Measurements from ENCODE around the gene RTEL1. TPM values are rescaled to one million over a fixed set of nuclear protein-coding genes. Genes with fewer than 3 reads are reported as not detected.

RTEL1 gene
- polyA plus RNA-seq, 1 donor from 2014 or later = 29.2 TPM

DNA sequence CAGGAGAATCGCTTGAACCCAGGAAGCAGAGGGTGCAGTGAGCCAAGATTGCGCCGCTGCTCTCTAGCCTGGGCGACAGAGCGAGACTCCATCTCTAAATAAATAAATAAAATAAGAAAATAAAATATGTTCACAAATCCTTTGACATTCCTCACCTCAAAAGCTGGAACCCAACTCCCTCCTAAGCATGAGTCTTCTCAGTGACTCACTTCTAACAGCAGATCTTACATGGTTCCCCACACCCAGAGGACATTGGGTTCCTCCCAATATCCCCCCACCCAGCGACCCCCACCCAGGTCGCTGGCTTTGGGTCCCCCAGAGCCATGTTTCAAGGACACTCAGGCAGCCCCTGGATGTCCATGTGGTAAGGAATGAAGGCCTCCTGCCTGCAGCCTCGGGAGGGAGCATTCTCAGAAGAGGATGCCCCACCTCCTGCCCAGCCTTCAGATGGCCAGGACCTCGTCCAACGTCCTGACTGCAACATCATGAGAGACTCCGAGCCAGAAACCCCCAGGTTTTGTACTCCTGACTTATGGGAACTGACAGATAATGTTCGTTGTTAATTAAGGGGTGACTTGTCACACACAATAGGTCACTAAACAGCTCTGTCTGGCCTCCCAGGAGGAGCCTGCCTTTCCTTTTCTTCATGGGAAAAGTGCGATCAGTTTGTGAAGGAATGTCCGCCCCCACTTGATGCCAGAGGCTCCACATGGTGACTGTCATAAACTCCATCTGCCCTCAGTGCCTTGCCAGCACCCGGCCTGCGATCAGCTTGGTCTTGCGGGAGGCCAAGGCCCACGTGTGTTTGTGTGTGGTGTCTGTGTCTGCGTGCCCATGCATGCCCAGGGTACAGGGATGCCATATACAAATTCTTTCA lies 21.1 kb upstream of the RTEL1 start:
- TF ChIP-seq EP300 (conservative IDR thresholded peaks at IDR 0.05; ENCODE audit: poor library complexity, severe bottlenecking) (no peak), EZH2 (IDR thresholded peaks at IDR 0.05; ENCODE audit: borderline replicate concordance, insufficient read depth, low read length, poor library complexity, severe bottlenecking) (no peak), TAF1 (IDR thresholded peaks at IDR 0.05; ENCODE audit: low read depth) (no peak), POLR2AphosphoS5 (IDR thresholded peaks at IDR 0.05) (no peak), RAD21 (conservative IDR thresholded peaks at IDR 0.05) (no peak), REST (IDR thresholded peaks at IDR 0.05; ENCODE audit: borderline replicate concordance) (no peak), SMC3 (conservative IDR thresholded peaks at IDR 0.05; ENCODE audit: poor library complexity) (no peak), MXI1 (conservative IDR thresholded peaks at IDR 0.05; ENCODE audit: poor library complexity, severe bottlenecking) (no peak)
- TF ChIP-seq, protein P1, sequence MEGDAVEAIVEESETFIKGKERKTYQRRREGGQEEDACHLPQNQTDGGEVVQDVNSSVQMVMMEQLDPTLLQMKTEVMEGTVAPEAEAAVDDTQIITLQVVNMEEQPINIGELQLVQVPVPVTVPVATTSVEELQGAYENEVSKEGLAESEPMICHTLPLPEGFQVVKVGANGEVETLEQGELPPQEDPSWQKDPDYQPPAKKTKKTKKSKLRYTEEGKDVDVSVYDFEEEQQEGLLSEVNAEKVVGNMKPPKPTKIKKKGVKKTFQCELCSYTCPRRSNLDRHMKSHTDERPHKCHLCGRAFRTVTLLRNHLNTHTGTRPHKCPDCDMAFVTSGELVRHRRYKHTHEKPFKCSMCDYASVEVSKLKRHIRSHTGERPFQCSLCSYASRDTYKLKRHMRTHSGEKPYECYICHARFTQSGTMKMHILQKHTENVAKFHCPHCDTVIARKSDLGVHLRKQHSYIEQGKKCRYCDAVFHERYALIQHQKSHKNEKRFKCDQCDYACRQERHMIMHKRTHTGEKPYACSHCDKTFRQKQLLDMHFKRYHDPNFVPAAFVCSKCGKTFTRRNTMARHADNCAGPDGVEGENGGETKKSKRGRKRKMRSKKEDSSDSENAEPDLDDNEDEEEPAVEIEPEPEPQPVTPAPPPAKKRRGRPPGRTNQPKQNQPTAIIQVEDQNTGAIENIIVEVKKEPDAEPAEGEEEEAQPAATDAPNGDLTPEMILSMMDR (IDR thresholded peaks at IDR 0.05; ENCODE audit: poor library complexity, severe bottlenecking) = no peak
- H3K9me3 ChIP-seq (ENCODE audit: low read length) = no peaks in the 10 kb centered on the region
- no peaks in the 10 kb centered on the region for H3K36me3 ChIP-seq (ENCODE audit: insufficient read depth, low read length)
- no peak overlapping the region for H3K9ac ChIP-seq (ENCODE audit: low read length)
- no peak overlapping the region for H3K4me3 ChIP-seq (ENCODE audit: low read length)
- no peaks in the 10 kb centered on the region for H3K79me2 ChIP-seq (replicated peaks; ENCODE audit: insufficient read depth, low read length)
- H3F3A ChIP-seq (ENCODE audit: insufficient read depth, low read length, poor library complexity, severe bottlenecking) = no peaks in the 10 kb centered on the region
- no peaks in the 10 kb centered on the region for H3K9me2 ChIP-seq (ENCODE audit: insufficient read depth, low read length)
- no peak overlapping the region for H2AFZ ChIP-seq (ENCODE audit: low read depth, low read length)
- no peak overlapping the region for H3K4me2 ChIP-seq (ENCODE audit: low read length)
- no peaks in the 10 kb centered on the region for H3K27me3 ChIP-seq (ENCODE audit: insufficient read depth, low read depth, low read length)
- H3K27ac ChIP-seq (ENCODE audit: low read length) = no peak overlapping the region
- H4K20me1 ChIP-seq (ENCODE audit: insufficient read depth) = no peaks in the 10 kb centered on the region

DNA sequence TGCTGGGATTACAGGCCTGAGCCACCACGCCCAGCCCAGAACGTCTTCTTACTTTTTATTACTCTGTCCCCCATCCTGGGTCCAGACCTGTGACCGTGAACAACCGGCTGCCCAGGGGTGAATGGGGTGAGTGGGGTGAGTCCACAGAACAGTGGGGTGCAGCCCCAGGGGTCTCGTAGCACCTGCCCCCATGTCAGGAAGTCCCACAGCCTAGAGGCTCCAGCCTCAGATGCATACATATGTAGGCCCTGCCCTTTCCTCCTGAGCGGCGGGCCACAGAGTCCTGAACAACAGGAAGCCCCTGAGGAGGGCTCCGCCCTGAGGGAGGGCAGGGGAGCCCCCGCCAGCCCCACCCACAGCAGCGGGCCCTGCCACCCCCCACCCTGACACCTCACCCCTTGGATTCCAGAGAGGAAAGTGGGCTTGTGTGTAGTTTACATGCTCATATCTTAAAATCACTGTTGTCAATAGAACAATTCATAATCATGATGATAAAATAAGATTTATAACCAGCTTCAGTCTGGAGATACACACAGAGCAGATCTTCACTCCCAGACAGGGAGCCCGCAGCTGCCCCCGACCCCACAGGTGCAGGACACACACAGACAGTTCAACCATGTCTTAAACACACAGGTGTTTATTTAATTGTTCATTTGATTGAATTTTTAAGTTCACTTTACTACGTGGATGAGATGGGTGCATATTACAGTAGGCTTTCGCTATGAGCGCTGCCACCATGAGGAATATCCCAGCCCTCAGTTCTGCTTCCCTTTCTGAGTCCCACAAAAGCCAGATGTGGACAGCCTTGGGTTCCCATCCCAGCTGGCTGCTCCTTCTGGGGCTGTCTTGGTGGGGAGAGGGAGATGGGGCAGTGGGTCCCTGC lies 18.8 kb upstream of the RTEL1 start:
- Histone ChIP-seq H4K20me1 (ENCODE audit: insufficient read depth) (no peaks in the 10 kb centered on the region), H3K9ac (ENCODE audit: low read length) (no peak overlapping the region), H3K79me2 (replicated peaks; ENCODE audit: insufficient read depth, low read length) (no peaks in the 10 kb centered on the region), H2AFZ (ENCODE audit: low read depth, low read length) (no peak overlapping the region), H3K36me3 (ENCODE audit: insufficient read depth, low read length) (no peaks in the 10 kb centered on the region), H3K27ac (ENCODE audit: low read length) (no peak overlapping the region), H3K4me2 (ENCODE audit: low read length) (no peak overlapping the region), H3K4me3 (ENCODE audit: low read length) (no peak overlapping the region), H3K9me2 (ENCODE audit: insufficient read depth, low read length) (no peaks in the 10 kb centered on the region), H3F3A (ENCODE audit: insufficient read depth, low read length, poor library complexity, severe bottlenecking) (no peaks in the 10 kb centered on the region), H3K27me3 (ENCODE audit: insufficient read depth, low read depth, low read length) (no peaks in the 10 kb centered on the region), H3K9me3 (ENCODE audit: low read length) (no peaks in the 10 kb centered on the region)
- TF ChIP-seq, protein P1 (IDR thresholded peaks at IDR 0.05; ENCODE audit: poor library complexity, severe bottlenecking) = no peak
- TF ChIP-seq TAF1 (IDR thresholded peaks at IDR 0.05; ENCODE audit: low read depth) (no peak), POLR2AphosphoS5 (IDR thresholded peaks at IDR 0.05) (no peak), EP300 (conservative IDR thresholded peaks at IDR 0.05; ENCODE audit: poor library complexity, severe bottlenecking) (no peak)
